PC-3 (cell line): ENCODE measurements around the gene CDK18.

Experiments used
- EZH2 ChIP-seq: fragments of 300-600 bp; sonication (generic); IDR thresholded peaks from one replicate; pipeline ENCODE4 v1.6.1; 2017; ENCODE audit warnings: antibody characterized with exemption, mild to moderate bottlenecking, low read length; ENCODE audit not compliant: unreplicated experiment
- EZH2phosphoT487 ChIP-seq: fragments of 300-600 bp; sonication (generic); IDR thresholded peaks from 2 replicates; pipeline ENCODE4 v1.6.1; 2018; ENCODE audit warnings: mild to moderate bottlenecking, antibody characterized with exemption, low read length, borderline replicate concordance
- TF ChIP-seq, protein P1 (sequence below): fragments of 300-600 bp; sonication (generic); conservative IDR thresholded peaks from 2 replicates; pipeline ENCODE4 v1.5.1; 2017; ENCODE audit warnings: antibody characterized with exemption, low read depth, mild to moderate bottlenecking, low read length

- TF ChIP-seq, protein P1, sequence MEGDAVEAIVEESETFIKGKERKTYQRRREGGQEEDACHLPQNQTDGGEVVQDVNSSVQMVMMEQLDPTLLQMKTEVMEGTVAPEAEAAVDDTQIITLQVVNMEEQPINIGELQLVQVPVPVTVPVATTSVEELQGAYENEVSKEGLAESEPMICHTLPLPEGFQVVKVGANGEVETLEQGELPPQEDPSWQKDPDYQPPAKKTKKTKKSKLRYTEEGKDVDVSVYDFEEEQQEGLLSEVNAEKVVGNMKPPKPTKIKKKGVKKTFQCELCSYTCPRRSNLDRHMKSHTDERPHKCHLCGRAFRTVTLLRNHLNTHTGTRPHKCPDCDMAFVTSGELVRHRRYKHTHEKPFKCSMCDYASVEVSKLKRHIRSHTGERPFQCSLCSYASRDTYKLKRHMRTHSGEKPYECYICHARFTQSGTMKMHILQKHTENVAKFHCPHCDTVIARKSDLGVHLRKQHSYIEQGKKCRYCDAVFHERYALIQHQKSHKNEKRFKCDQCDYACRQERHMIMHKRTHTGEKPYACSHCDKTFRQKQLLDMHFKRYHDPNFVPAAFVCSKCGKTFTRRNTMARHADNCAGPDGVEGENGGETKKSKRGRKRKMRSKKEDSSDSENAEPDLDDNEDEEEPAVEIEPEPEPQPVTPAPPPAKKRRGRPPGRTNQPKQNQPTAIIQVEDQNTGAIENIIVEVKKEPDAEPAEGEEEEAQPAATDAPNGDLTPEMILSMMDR, result no peak
- no peak for TF ChIP-seq EZH2phosphoT487
- TF ChIP-seq EZH2, result no peak
These were observed 3.9 kb upstream of the CDK18 start for GRCh38 chr1:205500240-205501233.
